RWPE2 (cell line): ENCODE data around the gene RHBDF2.

Experiments
- ATAC-seq: fragments of 200-7000 bp; cut with Tn5 transposase; 3 replicates; pipeline ENCODE4 v1.9.1; 2021; ENCODE audit warnings: low read depth
- DNase-seq: peaks from one replicate; pipeline ENCODE4 v3.0.0-alpha.2; 2020; ENCODE audit warnings: low spot score
- H3K27ac ChIP-seq: fragments of 450-650 bp; 2 replicates; pipeline ENCODE4 v1.5.1; 2017; ENCODE audit warnings: mild to moderate bottlenecking; ENCODE audit not compliant: poor library complexity, severe bottlenecking
- H3K27me3 ChIP-seq: fragments of 250-450 bp; sonication (Bioruptor Pico); 2 replicates; pipeline ENCODE4 v1.5.1; 2021; ENCODE audit warnings: mild to moderate bottlenecking, moderate library complexity; ENCODE audit not compliant: insufficient read depth, poor library complexity, severe bottlenecking
- H3K36me3 ChIP-seq: fragments of 250-450 bp; sonication (Bioruptor Pico); 2 replicates; pipeline ENCODE4 v1.5.1; 2020; ENCODE audit warnings: low read depth, mild to moderate bottlenecking, moderate library complexity
- H3K4me1 ChIP-seq: fragments of 250-450 bp; sonication (Bioruptor Pico); 2 replicates; pipeline ENCODE4 v1.5.1; 2021; ENCODE audit warnings: mild to moderate bottlenecking, moderate library complexity; ENCODE audit not compliant: insufficient read depth, poor library complexity, severe bottlenecking
- H3K4me3 ChIP-seq: fragments of 250-450 bp; sonication (Bioruptor Pico); 2 replicates; pipeline ENCODE4 v1.5.1; 2021; ENCODE audit warnings: mild to moderate bottlenecking, moderate library complexity; ENCODE audit not compliant: severe bottlenecking
- H3K9me3 ChIP-seq: fragments of 250-450 bp; sonication (Bioruptor Pico); 2 replicates; pipeline ENCODE4 v1.5.1; 2021; ENCODE audit warnings: mild to moderate bottlenecking, moderate library complexity; ENCODE audit not compliant: severe bottlenecking
- CTCF ChIP-seq: fragments of 450-650 bp; IDR thresholded peaks from one replicate; pipeline ENCODE4 v1.5.1; 2017; ENCODE audit warnings: mild to moderate bottlenecking, moderate library complexity; ENCODE audit not compliant: poor library complexity, severe bottlenecking

RHBDF2 gene

GRCh38 chr17:76446449-76447231 lies 54.6 kb downstream of the RHBDF2 start:
- H3K9me3 ChIP-seq = no peaks in the 10 kb centered on the region
- peak overlapping the region; percentile 81 for H3K27ac ChIP-seq
- ATAC-seq = peak; percentile 95

GRCh38 chr17:76445697-76446448 lies 55.4 kb downstream of the RHBDF2 start:
- Histone ChIP-seq H3K4me1 (peaks cover 47% of the 10 kb centered on the region), H3K36me3 (no peaks in the 10 kb centered on the region), H3K9me3 (no peaks in the 10 kb centered on the region), H3K27ac (peak overlapping the region; percentile 81), H3K4me3 (no peak overlapping the region), H3K27me3 (no peaks in the 10 kb centered on the region)
- ATAC-seq (no peak), DNase-seq (no peak)
- TF ChIP-seq CTCF = no peak

More at GRCh38 chr17:76446449-76447231, 54.6 kb downstream of the RHBDF2 start:
- TF ChIP-seq CTCF = no peak
- Histone ChIP-seq H3K27me3 (no peaks in the 10 kb centered on the region), H3K4me1 (peaks cover 47% of the 10 kb centered on the region), H3K4me3 (peak overlapping the region; percentile 2), H3K36me3 (no peaks in the 10 kb centered on the region)
- peak; percentile 83 for DNase-seq

DNA sequence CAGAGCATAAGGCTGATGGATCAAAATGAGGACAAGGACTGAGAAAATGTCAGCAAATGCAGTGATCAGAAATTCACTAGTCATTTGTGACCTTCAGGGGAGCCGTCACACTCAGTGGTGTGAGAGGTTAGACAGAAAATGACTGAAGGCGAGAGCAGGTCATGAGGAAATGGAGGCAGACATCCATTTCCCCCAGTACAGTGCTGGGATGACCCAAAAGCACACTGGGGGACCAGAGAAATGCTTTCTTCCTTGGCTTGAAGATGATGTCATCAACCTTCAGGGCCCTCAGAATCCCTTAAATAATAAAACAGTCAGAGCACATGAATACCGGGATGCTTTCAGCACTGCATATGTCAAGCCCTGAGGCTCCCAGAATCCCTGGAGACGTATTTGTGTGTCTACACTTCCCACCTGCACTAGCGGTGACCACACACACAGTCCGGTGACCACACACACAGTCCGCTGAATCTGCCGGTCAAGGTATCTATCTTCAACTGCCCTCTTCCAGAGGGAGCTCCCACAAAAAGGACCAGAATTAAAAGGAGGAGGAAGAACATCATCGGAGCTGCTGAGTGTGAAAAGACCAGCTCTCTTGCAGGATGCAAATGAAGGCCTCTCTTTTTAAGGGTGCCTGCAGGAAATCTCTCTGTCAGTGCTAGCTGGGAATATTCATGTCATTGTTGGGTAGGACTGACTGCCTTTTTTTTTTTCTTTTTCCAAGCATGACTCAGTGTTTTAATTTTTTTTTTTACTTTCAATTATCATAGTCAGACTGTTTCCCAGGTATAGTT lies 56.5 kb downstream of the RHBDF2 start:
- H3K36me3 ChIP-seq = no peaks in the 10 kb centered on the region
- no peaks in the 10 kb centered on the region for H3K9me3 ChIP-seq
- TF ChIP-seq CTCF = no peak
- H3K4me3 ChIP-seq = no peak overlapping the region
- no peaks in the 10 kb centered on the region for H3K27me3 ChIP-seq
- DNase-seq (no peak), ATAC-seq (no peak)
- peaks cover 47% of the 10 kb centered on the region for H3K4me1 ChIP-seq
- peak overlapping the region; percentile 81 for H3K27ac ChIP-seq

GRCh38 chr17:76442341-76443338 lies 58.6 kb downstream of the RHBDF2 start:
- Histone ChIP-seq H3K9me3 (no peaks in the 10 kb centered on the region), H3K27me3 (no peaks in the 10 kb centered on the region), H3K36me3 (peaks cover 2% of the 10 kb centered on the region; the same call in 1 of the 2 replicates), H3K4me3 (no peak overlapping the region), H3K27ac (no peak overlapping the region), H3K4me1 (peaks cover 39% of the 10 kb centered on the region)
- DNase-seq (no peak), ATAC-seq (no peak)
- TF ChIP-seq CTCF = no peak
